WTC11 (cell line): ENCODE data around the gene ATF7.

Source experiments
- CREB1 ChIP-seq: sonication (generic); formaldehyde crosslinking; IDR thresholded peaks from 2 replicates; pipeline ENCODE4 v1.8.0; 2023; ENCODE audit warnings: mild to moderate bottlenecking, missing genetic modification reagents
- E2F5 ChIP-seq: sonication (generic); formaldehyde crosslinking; IDR thresholded peaks from 2 replicates; pipeline ENCODE4 v1.8.1; 2022; ENCODE audit warnings: mild to moderate bottlenecking, moderate library complexity, missing genetic modification reagents
- FOXP4 ChIP-seq: sonication (generic); formaldehyde crosslinking; IDR thresholded peaks from 2 replicates; pipeline ENCODE4 v1.8.0; 2022; ENCODE audit warnings: mild to moderate bottlenecking, missing genetic modification reagents
- IRF2 ChIP-seq: sonication (generic); formaldehyde crosslinking; IDR thresholded peaks from 2 replicates; pipeline ENCODE4 v1.8.0; 2022; ENCODE audit warnings: low read depth, missing genetic modification reagents, borderline replicate concordance
- MAX ChIP-seq: sonication (generic); formaldehyde crosslinking; IDR thresholded peaks from 2 replicates; pipeline ENCODE4 v1.8.0; 2022; ENCODE audit warnings: mild to moderate bottlenecking, missing genetic modification reagents
- SMAD3 ChIP-seq: sonication (generic); formaldehyde crosslinking; IDR thresholded peaks from 2 replicates; pipeline ENCODE4 v1.8.0; 2022; ENCODE audit warnings: missing genetic modification reagents, mild to moderate bottlenecking, borderline replicate concordance
- USF1 ChIP-seq: sonication (generic); formaldehyde crosslinking; IDR thresholded peaks from 2 replicates; pipeline ENCODE4 v1.8.0; 2022; ENCODE audit warnings: mild to moderate bottlenecking, missing genetic modification reagents
- ZMAT4 ChIP-seq: fragments of 250-450 bp; sonication (Bioruptor Pico); IDR thresholded peaks from 2 replicates; pipeline ENCODE4 v1.9.0; 2021; ENCODE audit warnings: mild to moderate bottlenecking

- no peak for TF ChIP-seq MAX
- TF ChIP-seq CREB1 (CRISPR knock-in tag): no peak
- TF ChIP-seq USF1: no peak
- no peak for TF ChIP-seq FOXP4 (CRISPR knock-in tag)
- TF ChIP-seq IRF2: no peak
- no peak for TF ChIP-seq SMAD3
- TF ChIP-seq E2F5 (CRISPR knock-in tag): no peak
- TF ChIP-seq ZMAT4 (CRISPR knock-in tag): no peak
These were observed 34.6 kb downstream of the ATF7 start for GRCh38 chr12:53591301-53592206.
